Stimulated activated CD8-positive, alpha-beta memory T cell treated with anti-CD3 and anti-CD28 coated beads, Interleukin-12 subunit alpha, Interleukin-12 subunit beta, amount 100 ng/mL, for 1 hour (primary cell): Measurements from ENCODE around the gene OSBPL2.

Source experiments
- DNase-seq: peaks from one replicate; pipeline ENCODE4 v3.0.0-alpha.2; 2020; ENCODE audit warnings: low read depth

Gene OSBPL2

GRCh38 chr20:62258499-62259293, 20.4 kb downstream of the OSBPL2 start:
- DNase-seq, result no peak

GRCh38 chr20:62259294-62259565, 20.9 kb downstream of the OSBPL2 start:
- no peak for DNase-seq

GRCh38 chr20:62262064-62262463, 23.7 kb downstream of the OSBPL2 start:
- no peak for DNase-seq

- no peak for DNase-seq
Observed at GRCh38 chr20:62263396-62263795, 25.1 kb downstream of the OSBPL2 start.

- DNase-seq, result no peak
Observed at GRCh38 chr20:62265365-62265764, 27.0 kb downstream of the OSBPL2 start.

GRCh38 chr20:62266340-62266739, 28.0 kb downstream of the OSBPL2 start:
- DNase-seq, result no peak

- DNase-seq, result no peak
Observed at GRCh38 chr20:62266851-62267250, 28.5 kb downstream of the OSBPL2 start.

- no peak for DNase-seq
Observed at GRCh38 chr20:62267543-62267942, 29.2 kb downstream of the OSBPL2 start.

GRCh38 chr20:62268228-62268900, 30.0 kb downstream of the OSBPL2 start:
- no peak for DNase-seq

- DNase-seq, result no peak
Observed at GRCh38 chr20:62269378-62269777, 31.1 kb downstream of the OSBPL2 start.

- no peak for DNase-seq
Observed at GRCh38 chr20:62269871-62270270, 31.6 kb downstream of the OSBPL2 start.

GRCh38 chr20:62272200-62272599, 33.9 kb downstream of the OSBPL2 start:
- DNase-seq, result no peak

GRCh38 chr20:62273416-62273815, 35.1 kb downstream of the OSBPL2 start:
- no peak for DNase-seq

- no peak for DNase-seq
Observed at GRCh38 chr20:62274332-62274950, 36.1 kb downstream of the OSBPL2 start.

GRCh38 chr20:62275219-62275618, 36.9 kb downstream of the OSBPL2 start:
- DNase-seq, result no peak

GRCh38 chr20:62276439-62276838, 38.1 kb downstream of the OSBPL2 start:
- DNase-seq, result no peak

GRCh38 chr20:62277253-62277652, 38.9 kb downstream of the OSBPL2 start:
- no peak for DNase-seq

- no peak for DNase-seq
Observed at GRCh38 chr20:62280303-62280702, 42.0 kb downstream of the OSBPL2 start.

GRCh38 chr20:62281161-62281933, 43.0 kb downstream of the OSBPL2 start:
- no peak for DNase-seq

- no peak for DNase-seq
Observed at GRCh38 chr20:62282103-62282502, 43.8 kb downstream of the OSBPL2 start.

- no peak for DNase-seq
Observed at GRCh38 chr20:62282877-62283503, 44.7 kb downstream of the OSBPL2 start.

- no peak for DNase-seq
Observed at GRCh38 chr20:62284448-62284847, 46.1 kb downstream of the OSBPL2 start.
